ENCODE results near the gene SEMA5B.

Gene SEMA5B

DNA sequence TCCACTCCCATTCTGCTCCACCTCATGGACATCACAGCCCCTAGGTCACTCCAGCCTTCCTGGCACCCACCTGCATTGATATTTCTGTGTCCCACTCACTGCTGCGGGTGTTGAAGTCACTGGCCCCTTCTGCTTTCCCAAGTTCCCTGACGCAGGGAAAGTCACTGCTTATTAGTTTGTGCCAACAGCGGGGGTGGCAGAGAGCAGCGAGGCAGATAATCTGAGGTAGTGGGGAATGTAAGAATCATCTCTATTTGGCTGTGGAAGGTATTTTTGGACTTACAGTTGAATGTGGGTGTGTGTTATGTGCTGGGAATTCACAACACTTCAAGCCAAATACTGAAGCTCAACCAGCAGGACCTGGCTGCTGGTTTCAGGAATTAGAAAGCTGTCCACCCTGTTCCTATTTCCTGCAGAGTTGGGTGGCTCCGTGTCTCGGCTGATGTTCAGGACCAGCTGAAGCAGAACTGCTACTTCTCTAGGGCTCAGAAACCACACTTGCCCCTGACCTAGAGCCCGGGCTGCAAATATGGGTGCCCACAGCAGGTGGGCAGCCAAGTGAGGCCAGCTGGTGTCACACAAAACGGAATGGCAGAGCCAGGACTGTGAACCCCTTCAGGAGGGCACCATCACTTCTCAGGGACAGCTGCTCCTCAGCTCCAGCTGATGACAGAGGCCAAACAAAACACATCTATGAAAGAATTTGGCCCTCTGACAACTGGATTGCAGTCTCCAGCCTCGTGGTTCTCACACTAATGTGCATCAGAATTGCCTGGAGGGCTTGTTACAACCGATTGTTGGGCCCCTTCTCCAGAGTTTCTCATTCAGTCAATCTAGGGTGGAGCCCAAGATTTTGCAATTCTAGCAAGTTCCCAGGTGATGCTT lies 57.7 kb downstream of the SEMA5B start:
- peak in 1 of 14 donors; percentile 9 for DNase-seq

DNA sequence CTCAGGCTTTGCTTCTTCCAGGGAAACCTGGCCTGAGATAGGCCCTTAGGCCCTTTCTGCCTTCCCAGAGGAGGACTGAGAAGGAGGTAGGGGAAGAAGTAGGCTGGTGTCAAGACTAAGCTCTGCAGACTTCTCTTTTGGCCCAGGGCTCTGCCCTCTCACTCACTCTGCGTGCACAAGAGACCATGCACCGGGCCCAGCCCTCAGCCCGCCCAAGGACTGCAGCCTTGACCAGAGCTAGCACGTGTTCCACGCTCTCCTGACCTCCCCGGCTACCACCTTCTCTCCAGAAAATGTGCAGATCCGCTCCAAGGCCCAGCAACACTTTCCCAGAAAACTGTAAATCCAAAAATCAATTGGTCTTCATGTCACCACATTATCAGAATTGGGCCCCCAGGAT lies 59.8 kb downstream of the SEMA5B start:
- DNase-seq = no peak

DNA sequence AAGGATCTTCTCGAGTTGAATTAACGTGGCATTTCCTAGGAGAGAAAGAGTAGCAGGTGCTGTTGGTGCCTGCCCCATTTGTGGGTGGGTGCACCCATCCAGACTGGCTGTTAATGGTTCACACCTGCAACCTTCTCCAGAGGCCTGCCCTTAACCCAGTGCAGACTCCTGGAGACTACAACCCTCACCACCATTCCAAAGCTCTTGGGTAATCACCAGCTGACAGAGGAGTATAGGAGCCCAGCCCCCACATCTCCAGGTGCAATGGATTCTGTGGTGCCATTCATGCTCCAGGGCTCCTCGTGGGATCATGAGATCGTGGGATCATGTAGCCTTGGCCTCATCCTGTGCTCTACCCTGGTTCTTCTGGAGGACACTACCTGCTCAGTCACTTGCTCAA lies 60.2 kb downstream of the SEMA5B start:
- DNase-seq = no peak

DNA sequence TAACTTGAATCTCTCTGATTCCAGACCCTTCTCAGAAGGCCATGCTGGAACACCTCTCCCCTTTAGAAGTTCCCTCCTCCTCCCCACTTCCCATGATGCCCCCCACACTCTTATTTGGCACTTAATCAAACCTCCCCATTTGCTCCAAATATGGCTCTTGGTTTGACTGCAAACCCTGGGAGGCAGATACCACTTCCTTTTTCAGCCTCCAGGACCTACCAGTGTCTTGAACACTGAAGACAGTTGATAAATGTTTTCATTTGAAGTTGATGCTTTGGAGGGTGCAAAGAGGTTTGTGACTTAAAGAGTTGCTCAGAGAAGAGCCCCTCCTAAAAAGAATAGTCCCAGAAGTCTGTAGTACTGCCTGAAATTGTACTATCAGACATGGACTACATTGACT lies 61.5 kb downstream of the SEMA5B start:
- no peak for DNase-seq

DNA sequence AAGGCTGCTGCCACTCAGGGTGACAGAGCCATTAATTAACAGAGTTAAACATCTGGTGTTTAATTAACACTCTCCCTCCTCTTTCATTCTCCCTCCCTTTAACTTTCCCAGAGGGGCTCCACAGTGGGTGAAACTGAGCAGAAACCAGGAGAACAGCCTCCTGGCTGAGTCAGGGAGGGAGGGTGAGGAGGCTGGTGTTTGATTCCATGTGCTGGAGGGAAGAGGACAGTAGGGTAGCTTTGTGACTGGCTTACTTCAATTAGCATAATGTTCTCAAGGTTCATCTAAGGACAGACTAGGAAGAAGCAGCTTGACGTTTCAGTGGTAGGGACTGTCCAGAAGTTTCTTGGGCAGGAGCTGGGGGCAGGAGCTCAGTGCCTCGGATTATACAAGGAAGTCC lies 62.8 kb downstream of the SEMA5B start:
- no peak for DNase-seq

DNA sequence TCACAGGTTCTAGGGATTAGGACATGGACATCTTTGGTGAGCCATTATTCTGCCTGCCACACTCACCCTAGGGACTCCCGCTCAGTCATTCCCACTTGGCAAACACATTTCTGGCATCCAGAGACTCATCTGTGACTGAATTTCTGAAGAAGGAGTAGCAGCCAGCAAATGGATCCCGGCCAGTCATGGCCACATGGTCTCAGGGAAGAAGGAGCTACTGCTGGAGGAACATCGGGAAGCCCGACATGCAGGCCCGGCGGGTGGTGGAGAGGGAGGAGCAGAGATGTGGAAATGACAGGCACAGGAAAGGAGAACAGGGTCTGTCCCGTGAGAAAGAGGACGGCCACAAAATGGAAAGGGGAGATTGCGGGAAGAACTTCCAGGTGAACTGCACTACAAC lies 65.4 kb downstream of the SEMA5B start:
- DNase-seq = peak in 3 of 14 donors; percentile 43 to 82 (median 58)

DNA sequence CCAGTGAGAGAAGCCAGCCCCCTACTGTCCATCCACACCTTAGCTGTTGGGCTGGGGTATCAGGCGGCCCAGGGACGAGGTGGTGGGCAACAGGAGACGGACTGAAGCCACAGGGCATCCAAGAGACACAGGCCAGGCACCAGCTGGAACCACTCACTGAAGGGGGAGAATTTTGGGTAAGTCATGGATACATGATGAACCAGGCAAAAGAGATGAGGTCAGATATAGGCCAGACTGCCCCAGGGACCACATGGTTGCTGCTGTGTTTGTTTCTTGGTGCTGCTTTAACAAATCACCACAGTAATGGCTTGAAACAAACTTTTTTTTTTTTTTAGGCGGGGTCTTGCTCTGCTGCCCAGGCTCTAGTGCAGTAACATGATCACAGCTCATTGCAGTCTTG lies 66.4 kb downstream of the SEMA5B start:
- no peak for DNase-seq

DNA sequence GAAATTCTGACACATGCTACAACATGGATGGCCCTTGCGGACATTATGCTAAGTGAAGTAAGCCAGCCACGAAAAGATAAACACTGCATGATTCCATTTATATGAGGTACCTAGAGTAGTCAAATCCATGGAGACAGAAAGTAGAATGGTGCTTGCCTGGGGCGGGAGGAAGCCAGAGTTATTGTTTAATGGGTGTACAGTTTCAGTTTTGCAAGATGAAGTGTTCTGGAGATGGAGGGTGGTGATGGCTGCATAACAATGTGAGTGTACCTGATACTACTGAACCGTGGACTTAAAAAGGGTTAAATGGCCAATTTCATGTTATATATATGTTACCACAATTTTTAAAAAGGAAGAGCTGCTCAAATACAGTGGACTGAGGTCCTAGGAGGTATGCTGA lies 66.9 kb downstream of the SEMA5B start:
- no peak for DNase-seq

DNA sequence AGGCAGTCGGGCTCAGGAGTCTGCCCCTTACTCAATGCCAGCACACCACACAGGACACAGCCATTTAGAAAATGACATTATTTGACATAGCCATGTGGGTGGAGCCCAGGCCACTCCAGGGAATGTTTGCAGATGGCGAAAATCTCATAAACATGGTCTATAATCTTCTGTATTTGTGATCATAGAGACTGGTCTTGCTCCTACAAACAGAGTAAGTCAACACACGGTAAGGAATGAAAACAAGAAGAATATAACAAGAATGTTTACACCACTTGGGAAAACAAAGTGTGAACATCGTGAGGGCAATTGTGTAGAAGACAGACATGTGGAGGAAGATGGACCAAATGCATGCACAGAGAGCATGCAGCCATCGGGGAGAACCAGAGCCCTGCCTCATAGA lies 68.2 kb downstream of the SEMA5B start:
- DNase-seq = no peak

DNA sequence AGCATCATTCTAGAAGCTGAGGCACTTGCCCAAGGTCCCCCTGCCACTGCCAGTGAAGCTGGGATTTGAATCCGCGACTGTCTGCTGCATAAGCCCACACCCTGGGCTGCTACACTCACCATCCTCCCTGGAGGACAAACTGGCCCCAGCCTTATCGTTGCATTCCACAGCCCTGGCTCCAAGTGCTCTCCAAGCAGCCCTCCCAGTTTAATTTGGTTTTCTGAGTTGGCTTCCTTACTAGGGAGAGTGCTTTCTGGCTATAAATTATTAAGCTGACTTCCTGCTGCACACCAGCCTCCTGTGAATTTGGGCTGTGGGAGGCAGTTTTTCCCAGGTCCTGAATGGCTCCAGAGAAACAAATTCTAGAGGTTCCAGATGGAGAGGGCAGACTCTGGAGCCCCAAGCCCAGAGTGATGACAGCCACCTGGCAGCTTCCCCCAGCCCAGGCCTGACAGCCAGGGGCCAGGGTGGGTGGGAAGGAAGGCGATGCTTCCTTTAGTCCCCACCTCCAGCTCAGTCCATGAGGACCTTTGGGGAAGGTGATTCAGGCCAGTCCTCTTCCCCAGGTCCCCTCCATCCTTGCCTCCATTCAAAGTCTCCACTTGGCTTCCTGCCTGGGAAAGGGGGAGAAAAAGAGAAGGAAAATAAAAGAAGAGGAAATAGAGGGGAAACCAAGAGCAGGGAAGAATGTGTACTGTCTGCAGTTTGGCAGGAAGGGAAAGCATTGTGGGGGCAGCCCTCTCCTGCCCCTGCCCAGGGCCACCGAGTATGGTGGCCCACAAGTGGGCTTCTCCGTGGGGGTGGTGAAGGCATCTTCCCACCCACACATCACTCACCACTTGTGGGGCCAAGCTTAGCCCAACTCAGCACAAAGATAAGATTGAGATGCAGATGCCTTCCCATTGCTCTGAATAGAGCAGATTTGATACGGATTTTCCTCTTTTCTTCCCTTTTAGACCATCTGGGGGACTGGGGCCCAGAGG lies 69.6 kb downstream of the SEMA5B start:
- no peak for DNase-seq

DNA sequence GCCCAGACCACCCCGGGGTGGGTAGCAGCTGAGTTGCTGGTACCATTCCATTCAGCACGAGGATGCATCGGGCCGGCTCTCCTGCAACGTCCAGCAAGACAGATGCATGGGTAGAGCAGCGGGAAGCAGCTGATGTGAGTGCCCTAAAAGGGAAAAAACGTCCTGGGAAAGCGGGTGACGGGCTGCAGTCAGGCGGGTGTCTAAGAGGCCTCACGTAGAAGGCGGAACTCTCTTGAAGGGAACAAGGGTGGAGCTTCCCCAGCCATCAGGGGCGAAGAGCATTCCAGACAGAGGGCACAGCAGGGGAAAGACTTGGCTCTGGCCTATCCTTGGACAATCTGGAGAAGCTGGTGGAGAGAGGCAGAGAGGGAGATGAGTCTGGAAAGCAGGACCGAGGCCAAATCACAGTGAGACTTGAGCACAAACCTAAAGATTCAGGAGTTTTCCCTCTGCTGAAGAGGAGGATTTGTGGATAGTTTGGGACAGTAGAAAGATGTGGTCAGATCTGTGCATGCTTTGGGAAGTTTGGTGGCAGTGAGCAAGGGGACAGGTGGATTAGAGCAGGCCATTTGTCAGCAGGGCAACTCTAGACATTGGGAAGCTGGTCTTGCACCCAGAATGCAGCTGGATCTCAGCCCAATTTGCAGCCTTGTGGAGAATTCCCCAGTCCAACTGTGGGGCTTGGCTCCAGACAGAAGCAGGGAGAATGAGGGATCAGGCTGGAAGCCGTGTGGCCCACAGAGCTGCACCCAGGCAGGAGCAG lies 70.7 kb downstream of the SEMA5B start:
- no peak for DNase-seq

DNA sequence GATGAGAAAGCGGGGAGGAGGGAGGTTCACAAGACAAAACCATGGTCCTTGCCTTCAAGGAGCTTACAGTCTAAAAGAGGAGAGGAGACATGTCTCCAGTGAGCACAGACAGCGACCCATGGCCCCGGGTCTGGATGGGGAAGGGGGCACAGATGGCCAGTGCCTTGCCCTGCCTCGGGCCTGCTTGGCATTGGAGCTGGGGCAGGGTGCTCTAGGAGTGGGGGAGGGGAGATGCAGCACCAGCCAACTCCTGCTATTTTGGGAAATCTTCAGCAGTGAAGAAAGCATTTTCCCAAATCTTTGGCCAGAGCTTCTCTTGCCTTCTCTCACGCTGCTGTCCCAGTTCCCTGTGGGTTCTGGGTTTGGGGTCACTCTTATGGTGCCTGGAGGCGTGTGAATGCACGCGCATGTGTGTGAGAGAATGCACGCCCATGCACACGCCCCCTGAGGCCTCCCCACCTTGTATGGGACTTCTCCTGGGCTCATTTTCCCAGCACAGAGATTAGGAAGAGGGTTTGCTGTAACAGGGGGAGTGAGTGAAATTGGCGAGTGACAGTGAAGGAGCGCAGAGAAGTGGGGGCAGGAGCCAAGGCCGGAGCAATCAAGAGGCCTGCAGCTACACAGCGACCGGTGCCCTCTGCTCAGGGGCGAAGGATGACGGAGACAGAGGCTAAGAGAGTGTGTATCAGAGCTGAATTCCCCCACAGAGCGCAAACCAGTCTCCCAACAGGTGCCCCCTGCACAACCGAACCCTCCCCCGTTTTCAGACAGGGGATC lies 71.5 kb downstream of the SEMA5B start:
- DNase-seq = no peak

DNA sequence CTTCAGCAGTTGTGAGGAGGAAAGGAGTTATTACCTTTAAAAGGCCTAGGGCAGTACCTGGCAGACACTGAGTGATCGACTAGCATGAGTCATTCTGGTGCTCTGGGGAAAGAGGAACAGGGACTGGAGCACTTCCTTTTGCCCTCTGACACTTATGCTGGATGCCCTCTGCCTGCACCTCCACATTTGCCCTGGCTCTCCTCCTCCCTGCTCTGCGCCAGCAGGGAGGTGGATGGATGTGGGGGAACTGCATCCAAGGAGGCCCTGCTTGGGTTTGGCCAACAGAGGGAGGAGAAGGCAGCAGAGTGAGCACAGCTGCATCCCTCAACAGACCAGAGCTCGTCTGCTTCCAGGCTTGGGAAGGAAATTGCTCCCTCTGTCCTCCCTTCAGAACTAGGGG lies 75.0 kb downstream of the SEMA5B start:
- no peak for DNase-seq

DNA sequence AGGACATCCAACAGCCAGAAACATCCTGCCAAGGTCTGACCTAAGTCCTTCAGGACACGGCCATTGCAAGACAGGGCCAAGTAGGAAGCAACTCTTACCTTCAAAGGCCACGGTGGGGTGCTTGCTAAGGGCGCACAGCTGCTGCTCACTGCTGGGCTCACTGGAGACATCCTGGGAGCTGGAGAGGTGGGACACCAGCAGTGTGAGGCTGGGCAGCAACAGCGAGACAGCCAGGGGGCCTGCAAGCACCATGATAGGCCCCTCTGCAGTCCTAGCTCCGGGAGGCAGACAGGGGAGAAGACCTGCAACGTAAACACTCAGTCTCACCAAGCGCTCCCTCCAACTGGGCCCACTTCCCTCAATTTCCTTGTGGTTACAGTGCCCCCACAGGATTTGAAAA lies 79.2 kb downstream of the SEMA5B start:
- DNase-seq = no peak

DNA sequence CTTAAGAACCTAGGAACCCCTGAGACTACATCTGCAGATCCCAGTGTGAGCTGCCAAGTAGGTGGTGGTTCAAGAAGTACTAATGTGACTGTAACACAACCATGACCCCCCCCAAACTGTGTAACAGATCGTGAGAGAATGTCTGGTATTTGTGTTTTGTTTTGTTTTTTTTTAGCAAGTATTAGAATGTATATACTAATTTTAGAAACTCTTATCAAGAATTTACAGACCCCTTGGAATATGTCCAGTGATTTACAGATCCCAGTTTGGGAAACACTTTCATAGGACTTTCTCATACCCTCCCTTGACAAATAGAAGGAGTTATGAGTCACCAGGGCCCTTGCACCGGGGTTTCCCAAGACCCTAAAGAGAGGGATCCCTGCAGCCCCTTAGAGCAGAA lies 79.8 kb downstream of the SEMA5B start:
- DNase-seq = no peak

DNA sequence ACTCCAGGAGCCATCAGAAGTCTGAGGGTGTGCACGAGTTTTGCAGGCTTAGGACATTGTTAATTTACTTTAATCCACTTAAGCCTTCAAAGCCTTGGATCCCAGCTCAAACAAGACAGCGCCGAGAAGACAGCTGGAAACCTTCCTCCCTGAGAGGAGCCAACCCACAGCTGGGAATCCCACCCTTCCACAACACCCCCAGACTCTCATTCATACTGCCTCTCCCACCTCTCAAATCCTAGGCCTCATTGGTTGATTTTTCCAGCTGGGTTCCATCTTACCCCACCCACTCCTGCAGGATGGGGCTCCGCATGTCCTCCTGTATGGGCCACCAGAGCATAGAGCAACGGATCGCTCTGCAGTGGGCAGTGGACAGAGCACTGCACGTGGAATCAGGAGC lies 80.4 kb downstream of the SEMA5B start:
- no peak for DNase-seq

DNA sequence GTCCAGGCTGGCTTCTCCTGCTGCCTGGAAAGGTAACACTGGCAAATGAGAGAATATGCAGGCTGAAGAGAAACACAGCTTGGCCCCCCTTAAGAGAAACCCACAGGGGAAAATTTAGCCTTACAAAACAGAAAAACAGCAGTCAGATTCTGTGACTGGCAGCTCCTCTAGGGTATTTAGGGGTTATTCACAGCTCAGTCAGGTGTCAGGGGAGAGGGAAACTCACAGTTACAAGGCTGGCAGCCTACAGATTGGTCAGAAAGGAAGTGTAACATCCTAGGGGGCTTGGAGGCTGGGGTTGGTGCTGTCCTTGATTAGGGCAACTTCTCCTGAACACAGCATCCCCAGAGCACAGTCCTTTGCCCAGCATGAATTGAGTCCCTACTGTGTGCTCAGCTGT lies 81.4 kb downstream of the SEMA5B start:
- DNase-seq = no peak

DNA sequence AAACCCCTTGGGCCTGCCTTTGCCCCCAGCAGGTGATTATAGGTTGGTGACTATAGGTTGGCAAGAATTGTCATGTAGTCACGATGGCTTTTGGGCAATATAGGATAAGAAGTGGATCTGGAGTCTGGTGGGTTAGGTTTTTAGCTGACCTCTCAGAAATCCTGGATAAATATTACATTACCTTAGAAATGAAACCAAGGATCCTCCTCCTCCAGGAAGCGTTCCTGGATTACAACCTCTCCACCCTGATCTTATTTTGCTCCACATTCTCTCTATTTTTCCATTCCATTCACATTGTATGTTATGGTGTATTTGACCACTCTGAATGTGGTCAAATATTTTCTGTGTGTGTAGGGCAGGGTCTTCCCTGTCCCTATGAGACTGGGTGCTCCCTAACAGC lies 82.3 kb downstream of the SEMA5B start:
- DNase-seq = no peak

DNA sequence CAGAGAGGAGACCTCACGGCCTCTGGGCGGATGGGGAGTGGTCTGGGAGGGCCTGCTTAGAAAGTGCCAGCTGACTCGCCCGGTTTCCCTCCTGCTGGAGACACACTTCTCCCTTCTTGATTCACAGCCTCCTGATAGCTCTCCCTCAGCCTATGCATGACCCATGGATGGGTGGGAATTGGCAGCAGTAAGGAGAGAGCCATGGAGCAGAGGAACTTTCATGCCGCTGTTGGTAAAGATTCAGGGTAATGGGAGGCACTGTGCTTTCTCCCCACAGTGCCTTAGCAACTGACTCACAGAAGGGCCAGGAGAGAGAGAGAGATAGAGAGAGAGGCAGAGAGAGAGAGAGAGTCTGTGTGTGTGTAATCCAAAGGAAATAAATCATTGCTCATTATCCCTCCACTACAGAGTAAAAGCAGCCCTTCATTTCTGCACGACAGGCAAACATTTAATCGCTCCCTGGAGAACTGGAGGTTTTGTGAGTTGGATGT lies 82.8 kb downstream of the SEMA5B start:
- DNase-seq = no peak

DNA sequence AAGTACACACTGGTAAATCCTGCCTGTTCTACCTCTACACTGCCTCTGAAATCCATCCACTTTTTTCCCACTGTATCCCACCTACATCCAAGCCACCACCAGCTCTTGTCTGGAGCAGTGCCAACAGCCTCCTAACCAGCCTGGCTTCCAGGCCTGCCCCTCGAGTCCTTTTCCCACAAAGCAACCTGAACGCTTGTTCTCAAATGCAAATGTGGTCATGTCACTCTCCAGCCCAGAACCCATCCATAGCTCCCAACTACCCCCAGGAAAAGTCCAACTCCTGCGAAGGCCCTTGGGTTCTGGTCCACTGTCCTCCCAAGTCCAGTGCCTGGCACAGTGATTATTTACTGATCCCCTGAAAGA lies 83.8 kb downstream of the SEMA5B start:
- no peak for DNase-seq

DNA sequence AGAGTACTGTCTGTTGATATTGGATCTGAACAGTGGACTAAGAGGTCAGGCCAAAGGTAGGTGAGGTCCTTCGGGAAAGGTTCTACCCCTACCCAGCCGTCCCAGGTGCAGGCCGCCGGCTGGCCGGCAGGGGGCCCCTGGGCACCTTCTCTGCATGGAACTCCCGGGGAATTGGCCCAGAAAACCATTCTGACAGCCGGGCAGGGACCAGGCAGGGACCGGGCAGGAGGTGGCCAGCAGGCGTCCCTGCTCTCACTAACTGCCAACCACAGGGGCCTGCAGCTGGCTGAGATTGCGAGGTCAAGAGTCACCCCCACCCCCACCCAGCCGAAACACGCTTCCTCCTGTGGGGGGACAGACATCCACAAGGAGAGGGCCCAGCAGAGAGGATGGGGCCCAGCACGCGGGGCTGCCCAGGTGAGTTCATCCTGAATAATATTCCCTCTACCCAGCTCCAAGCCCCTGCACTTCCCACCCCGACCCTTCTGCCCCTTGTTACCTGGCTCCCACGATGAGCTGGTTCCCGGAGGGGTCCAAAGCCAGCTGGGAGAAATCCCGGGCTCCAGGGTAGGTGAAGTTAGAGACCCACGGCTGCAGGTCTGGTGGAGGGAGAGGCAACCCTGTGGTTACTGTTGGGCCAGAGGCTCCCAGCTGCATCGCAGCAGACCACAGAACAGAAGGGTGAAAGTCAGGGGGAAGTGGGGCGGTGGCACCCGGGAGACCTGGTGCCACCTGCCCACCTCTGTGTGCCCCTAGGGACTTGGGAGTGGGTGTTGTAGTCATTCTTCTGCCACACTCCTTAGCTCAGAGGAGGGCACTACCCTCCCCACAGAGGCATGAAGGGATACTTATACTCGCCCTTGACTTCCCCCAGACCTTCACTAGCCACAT lies 84.4 kb downstream of the SEMA5B start:
- DNase-seq = peak in 8 of 14 donors; percentile 11 to 61 (median 28)
